GM23338 (cell line): ENCODE measurements around the gene CNTNAP5. TPM values are rescaled to one million over a fixed set of nuclear protein-coding genes. Genes with fewer than 3 reads are reported as not detected.

Experiments used
- ATAC-seq: fragments of 200-7000 bp; cut with Tn5 transposase; 3 replicates; pipeline ENCODE4 v1.9.1; 2020
- DNase-seq: peaks from one replicate; pipeline ENCODE4 v3.0.0-alpha.2; 2015; ENCODE audit warnings: low spot score
- H2AFZ ChIP-seq: fragments of 200-600 bp; sonication (generic); 2 replicates; pipeline ENCODE4 v1.8.0; 2016; ENCODE audit warnings: antibody characterized with exemption, mild to moderate bottlenecking, moderate library complexity
- H3F3A ChIP-seq: fragments of 200-600 bp; sonication (generic); replicated peaks from 2 replicates; pipeline ENCODE4 v1.8.0; 2017; ENCODE audit warnings: antibody characterized with exemption, mixed run types, low read depth
- H3K27ac ChIP-seq: fragments of 200-600 bp; sonication (generic); 2 replicates; pipeline ENCODE4 v1.6.1; 2016; ENCODE audit warnings: low read depth
- H3K27me3 ChIP-seq: fragments of 200-600 bp; sonication (generic); 2 replicates; pipeline ENCODE4 v1.8.0; 2016; ENCODE audit warnings: mild to moderate bottlenecking, mixed run types, moderate library complexity; ENCODE audit not compliant: insufficient read depth
- H3K36me3 ChIP-seq: fragments of 200-600 bp; sonication (generic); 2 replicates; pipeline ENCODE4 v1.8.0; 2016; ENCODE audit warnings: mild to moderate bottlenecking; ENCODE audit not compliant: insufficient read depth
- H3K4me1 ChIP-seq: fragments of 200-600 bp; sonication (generic); 2 replicates; pipeline ENCODE4 v1.8.0; 2016; ENCODE audit warnings: mild to moderate bottlenecking, moderate library complexity; ENCODE audit not compliant: insufficient read depth
- H3K4me2 ChIP-seq: fragments of 200-600 bp; sonication (generic); 2 replicates; pipeline ENCODE4 v1.7.1; 2017; ENCODE audit warnings: mixed run types
- H3K4me3 ChIP-seq: fragments of 200-600 bp; sonication (generic); 2 replicates; pipeline ENCODE4 v1.6.1; 2016; ENCODE audit warnings: mixed run types
- H3K79me2 ChIP-seq: fragments of 200-600 bp; sonication (generic); replicated peaks from 2 replicates; pipeline ENCODE4 v1.8.0; 2017; ENCODE audit warnings: mild to moderate bottlenecking; ENCODE audit not compliant: insufficient read depth
- H3K9me2 ChIP-seq: fragments of 200-600 bp; sonication (generic); 2 replicates; pipeline ENCODE4 v1.8.0; 2017; ENCODE audit not compliant: insufficient read depth
- H4K20me1 ChIP-seq: fragments of 200-600 bp; sonication (generic); replicated peaks from 2 replicates; pipeline ENCODE4 v1.8.0; 2017; ENCODE audit warnings: mild to moderate bottlenecking; ENCODE audit not compliant: insufficient read depth
- H3K27ac Mint-ChIP-seq: 2 replicates; pipeline ENCODE4 v1.8.0; 2020; ENCODE audit warnings: inconsistent platforms, mild to moderate bottlenecking, moderate library complexity, mixed read lengths
- H3K27me3 Mint-ChIP-seq: 3 replicates; pipeline ENCODE4 v1.8.0; 2022; ENCODE audit warnings: low read depth, mild to moderate bottlenecking, moderate library complexity, mixed read lengths, inconsistent platforms; ENCODE audit not compliant: insufficient read depth, poor library complexity
- H3K36me3 Mint-ChIP-seq: 3 replicates; pipeline ENCODE4 v1.8.0; 2021; ENCODE audit warnings: low read depth, mild to moderate bottlenecking, inconsistent platforms, moderate library complexity, mixed read lengths
- H3K4me1 Mint-ChIP-seq: 3 replicates; pipeline ENCODE4 v1.8.0; 2020; ENCODE audit warnings: mild to moderate bottlenecking, inconsistent platforms, mixed read lengths
- H3K4me3 Mint-ChIP-seq: 3 replicates; pipeline ENCODE4 v1.8.0; 2021; ENCODE audit warnings: moderate library complexity, mild to moderate bottlenecking, inconsistent platforms, mixed read lengths
- H3K9me3 Mint-ChIP-seq: 3 replicates; pipeline ENCODE4 v1.8.0; 2020; ENCODE audit warnings: moderate library complexity, mild to moderate bottlenecking, inconsistent platforms, mixed read lengths
- CREB1 ChIP-seq: fragments of 250-450 bp; sonication (Bioruptor Pico); IDR thresholded peaks from 2 replicates; pipeline ENCODE4 v1.5.0; 2020; ENCODE audit warnings: low read depth, mild to moderate bottlenecking, moderate library complexity
- CTCF ChIP-seq, 2 experiments: fragments of 200-600 bp in 1 of 2; sonication (generic) in 1 of 2; conservative IDR thresholded peaks; 2 replicates each; pipeline versions ENCODE4 v1.5.1 to v1.6.1; 2016 to 2017; ENCODE audit warnings: antibody characterized with exemption in 2 of 2, low read depth in 2 of 2, mild to moderate bottlenecking in 2 of 2, moderate library complexity in 1 of 2
- ETS1 ChIP-seq: IDR thresholded peaks from 2 replicates; pipeline ENCODE4 v1.6.1; 2016; ENCODE audit warnings: antibody characterized with exemption
- EZH2phosphoT487 ChIP-seq: fragments of 200-600 bp; sonication (generic); IDR thresholded peaks from one replicate; pipeline ENCODE4 v1.8.1; 2018; ENCODE audit warnings: antibody characterized with exemption; ENCODE audit not compliant: unreplicated experiment
- JUNB ChIP-seq: IDR thresholded peaks from one replicate; pipeline ENCODE4 v1.6.1; 2016; ENCODE audit warnings: antibody characterized with exemption; ENCODE audit not compliant: unreplicated experiment
- NANOG ChIP-seq: IDR thresholded peaks from 2 replicates; pipeline ENCODE4 v1.6.1; 2016; ENCODE audit warnings: antibody characterized with exemption, borderline replicate concordance
- POLR2AphosphoS5 ChIP-seq: IDR thresholded peaks from 2 replicates; pipeline ENCODE4 v1.6.1; 2016; ENCODE audit warnings: antibody characterized with exemption, low read depth
- REST ChIP-seq: IDR thresholded peaks from one replicate; pipeline ENCODE4 v1.6.1; 2018; ENCODE audit warnings: antibody characterized with exemption; ENCODE audit not compliant: unreplicated experiment
- ZNF114 ChIP-seq: fragments of 250-450 bp; sonication (Bioruptor Pico); IDR thresholded peaks from 2 replicates; pipeline ENCODE4 v1.5.0; 2020; ENCODE audit warnings: mild to moderate bottlenecking, moderate library complexity
- ZNF462 ChIP-seq: fragments of 250-450 bp; sonication (Bioruptor Pico); IDR thresholded peaks from 2 replicates; pipeline ENCODE4 v1.5.0; 2020; ENCODE audit warnings: mild to moderate bottlenecking, moderate library complexity
- polyA plus RNA-seq: library from polyadenylated mRNA; unstranded; fragments of >200 nt; fragmentation: Nextera tagmentation; extraction: Ambion mirVana; gene quantifications from 2 replicates; pipeline ENCODE4 v1.2.1, GENCODE V29; 2016
- total RNA-seq: library from RNA; depleted of rRNA; stranded (reverse); fragments of >200 nt; shearing (Covaris generic); gene quantifications from 2 replicates; pipeline ENCODE4 v1.2.3, GENCODE V29; 2014

The CNTNAP5 gene
- total and polyA plus RNA-seq, 2 experiments from 2014 or later = 0.49 to 0.50 TPM

GRCh38 chr2:124763611-124764010, 738.5 kb downstream of the CNTNAP5 start:
- H3K9me2 ChIP-seq = peaks cover 6% of the 10 kb centered on the region; the same call in 1 of the 2 replicates
- H3K27ac ChIP-seq = no peak overlapping the region
- H3K4me1 ChIP-seq = no peaks in the 10 kb centered on the region
- Mint-ChIP-seq H3K9me3 (no peaks in the 10 kb centered on the region), H3K4me3 (no peak overlapping the region), H3K27ac (no peak overlapping the region), H3K27me3 (no peaks in the 10 kb centered on the region), H3K4me1 (no peaks in the 10 kb centered on the region), H3K36me3 (no peaks in the 10 kb centered on the region)
- H4K20me1 ChIP-seq = no peaks in the 10 kb centered on the region
- no peak for TF ChIP-seq EZH2phosphoT487
- TF ChIP-seq REST = no peak
- TF ChIP-seq JUNB = no peak
- TF ChIP-seq NANOG = no peak
- TF ChIP-seq ZNF462 (CRISPR knock-in tag) = no peak
- TF ChIP-seq ZNF114 (CRISPR knock-in tag) = no peak
- no peak for TF ChIP-seq ETS1
- TF ChIP-seq POLR2AphosphoS5 = no peak
- TF ChIP-seq CTCF (conservative IDR thresholded peaks at IDR 0.05; ENCODE audit: low read depth in 2 of 2) = no peak
- no peak for TF ChIP-seq CREB1 (CRISPR knock-in tag)
- no peak overlapping the region for H2AFZ ChIP-seq
- no peaks in the 10 kb centered on the region for H3K79me2 ChIP-seq
- H3K4me2 ChIP-seq = no peak overlapping the region
- no peaks in the 10 kb centered on the region for H3K36me3 ChIP-seq
- no peaks in the 10 kb centered on the region for H3F3A ChIP-seq
- H3K27me3 ChIP-seq = no peaks in the 10 kb centered on the region
- DNase-seq = peak; percentile 17
- H3K4me3 ChIP-seq = no peak overlapping the region
- ATAC-seq = no peak
